ENCODE results near the gene SOCS7. TPM values are rescaled to one million over a fixed set of nuclear protein-coding genes. Genes with fewer than 3 reads are reported as not detected.

SOCS7 gene
- total RNA-seq, 1 experiment from 2014 or later: 31.0 TPM

DNA sequence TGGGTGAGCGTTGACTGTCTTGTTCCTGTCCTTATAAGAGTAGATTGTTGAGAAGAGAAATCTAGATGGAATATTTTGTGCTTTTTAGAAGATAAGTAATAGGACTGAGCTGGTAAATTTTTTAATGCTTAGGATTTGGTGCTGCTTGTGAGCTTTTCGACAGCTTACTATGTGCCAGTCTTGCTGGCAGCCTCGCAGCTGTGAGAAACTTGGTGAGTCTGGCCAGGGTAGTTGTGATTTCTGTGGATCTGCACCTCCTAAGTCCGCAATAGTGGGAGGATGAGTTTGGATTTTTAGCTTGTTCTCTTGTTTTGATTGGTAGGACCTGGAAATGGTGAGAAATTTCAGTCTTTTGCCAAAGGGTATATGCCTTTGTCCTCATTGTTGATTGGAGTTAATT, 3.6 kb downstream of the SOCS7 start:
- Histone ChIP-seq H3K9me3 (ENCODE audit: control insufficient read depth, insufficient read depth, low read depth, low read length) (no peaks in the 10 kb centered on the region), H3K36me3 (ENCODE audit: control insufficient read depth, insufficient read depth, low read length) (peaks cover 3% of the 10 kb centered on the region), H3K27ac (ENCODE audit: low read length) (no peak overlapping the region), H3K4me1 (ENCODE audit: control insufficient read depth, insufficient read depth, low read length) (peaks cover 32% of the 10 kb centered on the region), H3K27me3 (ENCODE audit: control insufficient read depth, insufficient read depth, low read length) (no peaks in the 10 kb centered on the region), H3K4me3 (ENCODE audit: low read depth in 2 of 2, low read length in 2 of 2) (no peak overlapping the region)
- TF ChIP-seq TCF7L2 (IDR thresholded peaks at IDR 0.05; ENCODE audit: low read depth, low read length) (no peak), SIN3A (IDR thresholded peaks at IDR 0.05; ENCODE audit: borderline replicate concordance, insufficient read depth, low read depth, low read length) (no peak), POLR2AphosphoS5 (IDR thresholded peaks at IDR 0.05; ENCODE audit: low read depth, low read length) (no peak)
- TF ChIP-seq, protein P1, sequence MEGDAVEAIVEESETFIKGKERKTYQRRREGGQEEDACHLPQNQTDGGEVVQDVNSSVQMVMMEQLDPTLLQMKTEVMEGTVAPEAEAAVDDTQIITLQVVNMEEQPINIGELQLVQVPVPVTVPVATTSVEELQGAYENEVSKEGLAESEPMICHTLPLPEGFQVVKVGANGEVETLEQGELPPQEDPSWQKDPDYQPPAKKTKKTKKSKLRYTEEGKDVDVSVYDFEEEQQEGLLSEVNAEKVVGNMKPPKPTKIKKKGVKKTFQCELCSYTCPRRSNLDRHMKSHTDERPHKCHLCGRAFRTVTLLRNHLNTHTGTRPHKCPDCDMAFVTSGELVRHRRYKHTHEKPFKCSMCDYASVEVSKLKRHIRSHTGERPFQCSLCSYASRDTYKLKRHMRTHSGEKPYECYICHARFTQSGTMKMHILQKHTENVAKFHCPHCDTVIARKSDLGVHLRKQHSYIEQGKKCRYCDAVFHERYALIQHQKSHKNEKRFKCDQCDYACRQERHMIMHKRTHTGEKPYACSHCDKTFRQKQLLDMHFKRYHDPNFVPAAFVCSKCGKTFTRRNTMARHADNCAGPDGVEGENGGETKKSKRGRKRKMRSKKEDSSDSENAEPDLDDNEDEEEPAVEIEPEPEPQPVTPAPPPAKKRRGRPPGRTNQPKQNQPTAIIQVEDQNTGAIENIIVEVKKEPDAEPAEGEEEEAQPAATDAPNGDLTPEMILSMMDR (IDR thresholded peaks at IDR 0.05): no peak
- TF ChIP-seq, protein P2, sequence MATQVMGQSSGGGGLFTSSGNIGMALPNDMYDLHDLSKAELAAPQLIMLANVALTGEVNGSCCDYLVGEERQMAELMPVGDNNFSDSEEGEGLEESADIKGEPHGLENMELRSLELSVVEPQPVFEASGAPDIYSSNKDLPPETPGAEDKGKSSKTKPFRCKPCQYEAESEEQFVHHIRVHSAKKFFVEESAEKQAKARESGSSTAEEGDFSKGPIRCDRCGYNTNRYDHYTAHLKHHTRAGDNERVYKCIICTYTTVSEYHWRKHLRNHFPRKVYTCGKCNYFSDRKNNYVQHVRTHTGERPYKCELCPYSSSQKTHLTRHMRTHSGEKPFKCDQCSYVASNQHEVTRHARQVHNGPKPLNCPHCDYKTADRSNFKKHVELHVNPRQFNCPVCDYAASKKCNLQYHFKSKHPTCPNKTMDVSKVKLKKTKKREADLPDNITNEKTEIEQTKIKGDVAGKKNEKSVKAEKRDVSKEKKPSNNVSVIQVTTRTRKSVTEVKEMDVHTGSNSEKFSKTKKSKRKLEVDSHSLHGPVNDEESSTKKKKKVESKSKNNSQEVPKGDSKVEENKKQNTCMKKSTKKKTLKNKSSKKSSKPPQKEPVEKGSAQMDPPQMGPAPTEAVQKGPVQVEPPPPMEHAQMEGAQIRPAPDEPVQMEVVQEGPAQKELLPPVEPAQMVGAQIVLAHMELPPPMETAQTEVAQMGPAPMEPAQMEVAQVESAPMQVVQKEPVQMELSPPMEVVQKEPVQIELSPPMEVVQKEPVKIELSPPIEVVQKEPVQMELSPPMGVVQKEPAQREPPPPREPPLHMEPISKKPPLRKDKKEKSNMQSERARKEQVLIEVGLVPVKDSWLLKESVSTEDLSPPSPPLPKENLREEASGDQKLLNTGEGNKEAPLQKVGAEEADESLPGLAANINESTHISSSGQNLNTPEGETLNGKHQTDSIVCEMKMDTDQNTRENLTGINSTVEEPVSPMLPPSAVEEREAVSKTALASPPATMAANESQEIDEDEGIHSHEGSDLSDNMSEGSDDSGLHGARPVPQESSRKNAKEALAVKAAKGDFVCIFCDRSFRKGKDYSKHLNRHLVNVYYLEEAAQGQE (IDR thresholded peaks at IDR 0.05; ENCODE audit: insufficient read depth in 1 of 2, low read depth in 2 of 2, low read length in 1 of 2): no peak
- ATAC-seq (no peak), DNase-seq (ENCODE audit: low read depth, low spot score) (no peak)
- ChIA-PET CTCF (no interaction called here), POLR2A (no interaction called here)
- intact Hi-C loops (cut with micrococcal nuclease; ENCODE audit: unreplicated experiment) (no loop called here), in situ Hi-C loops (cut with HindIII; ENCODE audit: low pct_unique_long_range_greater_than_20kb, low sequenced_read_pairs) (no loop called here)
- no TSS peak for BruUV-seq (replicated peaks)

GRCh38 chr17:38357486-38358123, 6.0 kb downstream of the SOCS7 start:
- DNase-seq (ENCODE audit: low read depth, low spot score): no peak
- Histone ChIP-seq H3K36me3 (ENCODE audit: control insufficient read depth, insufficient read depth, low read length) (no peaks in the 10 kb centered on the region; the same call in 1 of the 2 replicates), H3K9me3 (ENCODE audit: control insufficient read depth, insufficient read depth, low read depth, low read length) (no peaks in the 10 kb centered on the region), H3K4me1 (ENCODE audit: control insufficient read depth, insufficient read depth, low read length) (peaks cover 26% of the 10 kb centered on the region), H3K27ac (ENCODE audit: low read length) (no peak overlapping the region), H3K27me3 (ENCODE audit: control insufficient read depth, insufficient read depth, low read length) (no peaks in the 10 kb centered on the region), H3K4me3 (ENCODE audit: low read depth in 2 of 2, low read length in 2 of 2) (no peak overlapping the region)
- intact Hi-C loops (cut with micrococcal nuclease; ENCODE audit: unreplicated experiment) (no loop called here), in situ Hi-C loops (cut with HindIII; ENCODE audit: low pct_unique_long_range_greater_than_20kb, low sequenced_read_pairs) (no loop called here)
- ChIA-PET CTCF (no interaction called here), POLR2A (no interaction called here)
- BruUV-seq (replicated peaks): TSS peak; percentile 15
- ATAC-seq: no peak
- TF ChIP-seq TCF7L2 (IDR thresholded peaks at IDR 0.05; ENCODE audit: low read depth, low read length) (no peak), POLR2AphosphoS5 (IDR thresholded peaks at IDR 0.05; ENCODE audit: low read depth, low read length) (no peak)
- TF ChIP-seq, protein P1 (IDR thresholded peaks at IDR 0.05): no peak

Data from Panc1 (cell line).